Hepatocyte (in vitro differentiated cells): ENCODE measurements around the gene ASCC2.

Experiments
- CTCF ChIP-seq: fragments of 200-600 bp; sonication (generic); IDR thresholded peaks from 2 replicates; pipeline ENCODE4 v1.5.1; 2016; ENCODE audit warnings: antibody characterized with exemption, mild to moderate bottlenecking; ENCODE audit not compliant: poor library complexity
- EZH2 ChIP-seq: fragments of 200-600 bp; sonication (generic); IDR thresholded peaks from 2 replicates; pipeline ENCODE4 v1.6.1; 2016; ENCODE audit warnings: antibody characterized with exemption, mild to moderate bottlenecking, borderline replicate concordance

GRCh38 chr22:29883775-29884097 is 45.7 kb upstream of the ASCC2 start:
- TF ChIP-seq CTCF, result no peak
- TF ChIP-seq EZH2, result no peak
